ENCODE data around the gene UNC13B.
"Not testable (repeated sequence)": the region's sequence is repeated elsewhere in the genome, so short reads cannot be mapped to it uniquely, and the experiment has no call there.

GRCh38 chr9:35157836-35158235 lies 4.0 kb upstream of the UNC13B start:
- not testable (repeated sequence) for TF ChIP-seq CTCF, POLR2A (IDR thresholded peaks at IDR 0.05)
